Measurements from ENCODE around the gene SYNPO2L. TPM values are rescaled to one million over a fixed set of nuclear protein-coding genes. Genes with fewer than 3 reads are reported as not detected.
"Not testable (repeated sequence)": the region's sequence is repeated elsewhere in the genome, so short reads cannot be mapped to it uniquely, and the experiment has no call there.

SYNPO2L gene
- polyA plus RNA-seq, 1 experiment: 0.05 TPM

- ChIA-PET POLR2A (no interaction called here), CTCF (interaction anchor here (1.2 to 1.8 kb wide), 2 partner anchors 90 to 93 kb away, joined by 5 read pairs; no protein-coding TSS in a partner anchor)
Observed at GRCh38 chr10:73623056-73623455, 32.8 kb downstream of the SYNPO2L start.

GRCh38 chr10:73620974-73621373 lies 34.9 kb downstream of the SYNPO2L start:
- POLR2A ChIA-PET; H3K4me3 ChIP-seq (ENCODE audit: low read depth, low read length); H3K27me3 ChIP-seq (ENCODE audit: control insufficient read depth, insufficient read depth, low read length); H3K36me3 ChIP-seq (ENCODE audit: control insufficient read depth, insufficient read depth, low read length); DNase-seq (ENCODE audit: low read depth): not testable (repeated sequence)
- CTCF ChIA-PET: interaction anchor here (0.9 to 1.4 kb wide), 2 partner anchors 23 to 24 kb away, joined by 3 to 4 read pairs; no protein-coding TSS in a partner anchor

More at GRCh38 chr10:73623056-73623455, 32.8 kb downstream of the SYNPO2L start:
- no peak overlapping the region for H3K4me3 ChIP-seq (ENCODE audit: low read depth, low read length)
- H3K27me3 ChIP-seq (ENCODE audit: control insufficient read depth, insufficient read depth, low read length): no peaks in the 10 kb centered on the region
- no peak for DNase-seq (ENCODE audit: low read depth)
- no peak for TF ChIP-seq CTCF (IDR thresholded peaks at IDR 0.05; ENCODE audit: insufficient read depth, low read depth, low read length)
- no peaks in the 10 kb centered on the region for H3K36me3 ChIP-seq (ENCODE audit: control insufficient read depth, insufficient read depth, low read length)

- H3K27me3 ChIP-seq (ENCODE audit: control insufficient read depth, insufficient read depth, low read length); H3K4me3 ChIP-seq (ENCODE audit: low read depth, low read length); POLR2A ChIA-PET; CTCF ChIA-PET; DNase-seq (ENCODE audit: low read depth); H3K36me3 ChIP-seq (ENCODE audit: control insufficient read depth, insufficient read depth, low read length): not testable (repeated sequence)
Observed at GRCh38 chr10:73617143-73617542, 38.7 kb downstream of the SYNPO2L start.

GRCh38 chr10:73614720-73615119 lies 41.1 kb downstream of the SYNPO2L start:
- no peaks in the 10 kb centered on the region for H3K36me3 ChIP-seq (ENCODE audit: control insufficient read depth, insufficient read depth, low read length)
- no peak overlapping the region for H3K4me3 ChIP-seq (ENCODE audit: low read depth, low read length)
- POLR2A ChIA-PET: no interaction called here
- TF ChIP-seq CTCF (IDR thresholded peaks at IDR 0.05; ENCODE audit: insufficient read depth, low read depth, low read length): no peak
- H3K27me3 ChIP-seq (ENCODE audit: control insufficient read depth, insufficient read depth, low read length): no peaks in the 10 kb centered on the region
- CTCF ChIA-PET: no interaction called here
- DNase-seq (ENCODE audit: low read depth): no peak

- no peaks in the 10 kb centered on the region for H3K36me3 ChIP-seq (ENCODE audit: control insufficient read depth, insufficient read depth, low read length)
- no peaks in the 10 kb centered on the region for H3K27me3 ChIP-seq (ENCODE audit: control insufficient read depth, insufficient read depth, low read length)
- no peak for DNase-seq (ENCODE audit: low read depth)
- POLR2A ChIA-PET: no interaction called here
- no peak for TF ChIP-seq CTCF (IDR thresholded peaks at IDR 0.05; ENCODE audit: insufficient read depth, low read depth, low read length)
- CTCF ChIA-PET: interaction anchor here (0.8 kb wide), 1 partner anchor 36 kb away, joined by 4 read pairs; no protein-coding TSS in a partner anchor
- H3K4me3 ChIP-seq (ENCODE audit: low read depth, low read length): no peak overlapping the region
Observed at GRCh38 chr10:73609116-73609515, 46.7 kb downstream of the SYNPO2L start.

- Histone ChIP-seq H3K27me3 (ENCODE audit: control insufficient read depth, insufficient read depth, low read length) (no peaks in the 10 kb centered on the region), H3K4me3 (ENCODE audit: low read depth, low read length) (no peak overlapping the region), H3K36me3 (ENCODE audit: control insufficient read depth, insufficient read depth, low read length) (no peaks in the 10 kb centered on the region)
- ChIA-PET CTCF (interaction anchor here (0.6 to 1.4 kb wide), 6 partner anchors 9 to 45 kb away, joined by 3 to 5 read pairs (median 4); partner anchors contain the start of gene USP54), POLR2A (no interaction called here)
- DNase-seq (ENCODE audit: low read depth): no peak
- no peak for TF ChIP-seq CTCF (IDR thresholded peaks at IDR 0.05; ENCODE audit: insufficient read depth, low read depth, low read length)
Observed at GRCh38 chr10:73601486-73601921, 54.3 kb downstream of the SYNPO2L start.
